Mammary epithelial cell (primary cell): ENCODE results near the gene PLD2.

Source experiments
- EZH2 ChIP-seq: IDR thresholded peaks from 2 replicates; pipeline ENCODE4 v1.6.1; 2012; ENCODE audit warnings: low read length, inconsistent platforms, borderline replicate concordance
- TF ChIP-seq, protein P1 (sequence below), 2 donors: IDR thresholded peaks in 1 of 2; conservative IDR thresholded peaks in 1 of 2; 2 replicates each; pipeline ENCODE4 v1.5.1; 2011 to 2012; ENCODE audit warnings: inconsistent platforms in 2 of 2, low read length in 2 of 2, mild to moderate bottlenecking in 2 of 2, control low read depth in 1 of 2, low read depth in 1 of 2; ENCODE audit not compliant: insufficient read depth in 1 of 2; ENCODE audit errors: extremely low read depth in 1 of 2

DNA sequence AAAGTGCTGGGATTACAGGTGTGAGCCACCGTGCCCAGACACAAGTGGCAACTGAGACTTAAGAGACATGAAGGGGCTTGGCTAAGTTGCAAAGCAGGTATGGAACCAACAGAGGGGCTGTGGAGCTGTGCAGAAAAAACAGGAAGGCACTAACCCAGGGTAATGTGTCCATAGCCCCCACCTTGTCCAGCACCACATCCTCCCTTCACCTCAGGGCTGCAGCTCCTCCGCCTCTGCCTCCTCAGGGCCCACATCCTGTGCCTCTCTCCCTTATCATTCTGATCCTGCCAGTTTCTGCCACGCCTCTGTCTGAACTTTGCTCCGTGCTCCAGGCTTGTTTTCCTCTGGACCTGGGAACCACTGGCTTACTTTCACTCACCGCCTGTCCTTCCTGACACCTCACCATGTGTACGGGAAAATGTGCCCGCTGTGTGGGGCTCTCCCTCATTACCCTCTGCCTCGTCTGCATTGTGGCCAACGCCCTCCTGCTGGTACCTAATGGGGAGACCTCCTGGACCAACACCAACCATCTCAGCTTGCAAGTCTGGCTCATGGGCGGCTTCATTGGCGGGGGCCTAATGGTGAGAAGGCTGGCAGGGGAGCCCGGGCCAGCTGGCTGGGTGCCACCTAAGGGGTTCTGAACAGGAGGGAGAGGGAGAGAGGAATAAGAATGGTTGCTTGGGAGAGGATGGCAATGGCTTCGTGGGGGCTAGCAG, 35.3 kb upstream of the PLD2 start, which contains the start of gene TM4SF5:
- TF ChIP-seq, protein P1, sequence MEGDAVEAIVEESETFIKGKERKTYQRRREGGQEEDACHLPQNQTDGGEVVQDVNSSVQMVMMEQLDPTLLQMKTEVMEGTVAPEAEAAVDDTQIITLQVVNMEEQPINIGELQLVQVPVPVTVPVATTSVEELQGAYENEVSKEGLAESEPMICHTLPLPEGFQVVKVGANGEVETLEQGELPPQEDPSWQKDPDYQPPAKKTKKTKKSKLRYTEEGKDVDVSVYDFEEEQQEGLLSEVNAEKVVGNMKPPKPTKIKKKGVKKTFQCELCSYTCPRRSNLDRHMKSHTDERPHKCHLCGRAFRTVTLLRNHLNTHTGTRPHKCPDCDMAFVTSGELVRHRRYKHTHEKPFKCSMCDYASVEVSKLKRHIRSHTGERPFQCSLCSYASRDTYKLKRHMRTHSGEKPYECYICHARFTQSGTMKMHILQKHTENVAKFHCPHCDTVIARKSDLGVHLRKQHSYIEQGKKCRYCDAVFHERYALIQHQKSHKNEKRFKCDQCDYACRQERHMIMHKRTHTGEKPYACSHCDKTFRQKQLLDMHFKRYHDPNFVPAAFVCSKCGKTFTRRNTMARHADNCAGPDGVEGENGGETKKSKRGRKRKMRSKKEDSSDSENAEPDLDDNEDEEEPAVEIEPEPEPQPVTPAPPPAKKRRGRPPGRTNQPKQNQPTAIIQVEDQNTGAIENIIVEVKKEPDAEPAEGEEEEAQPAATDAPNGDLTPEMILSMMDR (conservative IDR thresholded peaks at IDR 0.05 in 1 of 2, IDR thresholded peaks at IDR 0.05 in 1 of 2; ENCODE audit: extremely low read depth in 1 of 2, insufficient read depth in 1 of 2, low read depth in 1 of 2, low read length in 2 of 2) = no peak
- TF ChIP-seq EZH2 = no peak
